ENCODE results near the gene ZDHHC7. TPM values are rescaled to one million over a fixed set of nuclear protein-coding genes. Genes with fewer than 3 reads are reported as not detected.

Gene ZDHHC7
- total RNA-seq, 2 experiments from 2014 or later: 20.7 to 23.6 TPM

GRCh38 chr16:84979516-84979915 lies 31.8 kb downstream of the ZDHHC7 start:
- no peaks in the 10 kb centered on the region for H3K4me1 Mint-ChIP-seq (ENCODE audit: low read depth)
- ChIA-PET CTCF (interaction anchor here (1.2 to 1.6 kb wide), 2 partner anchors 9 to 10 kb away, joined by 3 to 7 read pairs; no protein-coding TSS in a partner anchor), POLR2A (no interaction called here)
- no peak for TF ChIP-seq CTCF (IDR thresholded peaks at IDR 0.05)
- no peak overlapping the region for H3K4me3 Mint-ChIP-seq
- DNase-seq (no peak), ATAC-seq (no peak)
- peaks cover 27% of the 10 kb centered on the region for H3K36me3 Mint-ChIP-seq (ENCODE audit: low read depth)
- no peaks in the 10 kb centered on the region for H3K27me3 Mint-ChIP-seq
- no peak overlapping the region for H3K27ac Mint-ChIP-seq
- H3K9me3 Mint-ChIP-seq: no peaks in the 10 kb centered on the region
- intact Hi-C loops (cut with micrococcal nuclease): loop anchor here (10.0 kb wide), 1 partner anchor 355 kb away; no protein-coding TSS in a partner anchor

- TF ChIP-seq CTCF (IDR thresholded peaks at IDR 0.05): no peak
- no peak overlapping the region for H3K27ac Mint-ChIP-seq
- no peaks in the 10 kb centered on the region for H3K4me1 Mint-ChIP-seq (ENCODE audit: low read depth)
- no peak overlapping the region for H3K4me3 Mint-ChIP-seq
- ATAC-seq (no peak), DNase-seq (no peak)
- POLR2A ChIA-PET: no interaction called here
- no peaks in the 10 kb centered on the region for H3K9me3 Mint-ChIP-seq
- peaks cover 27% of the 10 kb centered on the region for H3K36me3 Mint-ChIP-seq (ENCODE audit: low read depth)
- no peaks in the 10 kb centered on the region for H3K27me3 Mint-ChIP-seq
- CTCF ChIA-PET: interaction anchor here (0.8 to 1.7 kb wide), 3 partner anchors 23 to 50 kb away, joined by 3 to 7 read pairs (median 6); no protein-coding TSS in a partner anchor
- intact Hi-C loops (cut with micrococcal nuclease): loop anchor here (10.0 kb wide), 1 partner anchor 352 kb away; no protein-coding TSS in a partner anchor
Observed at GRCh38 chr16:84976644-84977400, 34.5 kb downstream of the ZDHHC7 start.

GRCh38 chr16:84975522-84975921 lies 35.8 kb downstream of the ZDHHC7 start:
- Mint-ChIP-seq H3K27ac (no peak overlapping the region), H3K27me3 (no peaks in the 10 kb centered on the region), H3K9me3 (no peaks in the 10 kb centered on the region), H3K4me1 (ENCODE audit: low read depth) (peaks cover 2% of the 10 kb centered on the region), H3K4me3 (no peak overlapping the region), H3K36me3 (ENCODE audit: low read depth) (peaks cover 17% of the 10 kb centered on the region)
- ChIA-PET CTCF (interaction anchor here (0.7 to 1.2 kb wide), 3 partner anchors 24 to 353 kb away, joined by 4 to 6 read pairs (median 4); no protein-coding TSS in a partner anchor), POLR2A (interaction anchor here (1.0 kb wide), 1 partner anchor 210 kb away, joined by 3 read pairs; no protein-coding TSS in a partner anchor)
- ATAC-seq (no peak), DNase-seq (no peak)
- no peak for TF ChIP-seq CTCF (IDR thresholded peaks at IDR 0.05)
- intact Hi-C loops (cut with micrococcal nuclease): loop anchor here (10.0 kb wide), 1 partner anchor 351 kb away; no protein-coding TSS in a partner anchor

- ChIA-PET POLR2A (interaction anchor here (1.0 kb wide), 1 partner anchor 210 kb away, joined by 3 read pairs; no protein-coding TSS in a partner anchor), CTCF (interaction anchor here (0.7 to 1.2 kb wide), 2 partner anchors 50 to 352 kb away, joined by 4 read pairs; no protein-coding TSS in a partner anchor)
- H3K9me3 Mint-ChIP-seq: no peaks in the 10 kb centered on the region
- H3K27me3 Mint-ChIP-seq: no peaks in the 10 kb centered on the region
- H3K36me3 Mint-ChIP-seq (ENCODE audit: low read depth): peaks cover 17% of the 10 kb centered on the region
- no peak for TF ChIP-seq CTCF (IDR thresholded peaks at IDR 0.05)
- intact Hi-C loops (cut with micrococcal nuclease): loop anchor here (10.0 kb wide), 1 partner anchor 350 kb away; no protein-coding TSS in a partner anchor
- H3K27ac Mint-ChIP-seq: no peak overlapping the region
- peaks cover 4% of the 10 kb centered on the region for H3K4me1 Mint-ChIP-seq (ENCODE audit: low read depth)
- ATAC-seq (no peak), DNase-seq (no peak)
- H3K4me3 Mint-ChIP-seq: no peak overlapping the region
Observed at GRCh38 chr16:84975066-84975465, 36.3 kb downstream of the ZDHHC7 start.

Data from activated CD8-positive, alpha-beta T cell treated with anti-CD3 and anti-CD28 coated beads for 36 hours (primary cell).